ENCODE results near the gene CABCOCO1.
"Not testable (repeated sequence)": the region's sequence is repeated elsewhere in the genome, so short reads cannot be mapped to it uniquely, and the experiment has no call there.

The CABCOCO1 gene

DNA sequence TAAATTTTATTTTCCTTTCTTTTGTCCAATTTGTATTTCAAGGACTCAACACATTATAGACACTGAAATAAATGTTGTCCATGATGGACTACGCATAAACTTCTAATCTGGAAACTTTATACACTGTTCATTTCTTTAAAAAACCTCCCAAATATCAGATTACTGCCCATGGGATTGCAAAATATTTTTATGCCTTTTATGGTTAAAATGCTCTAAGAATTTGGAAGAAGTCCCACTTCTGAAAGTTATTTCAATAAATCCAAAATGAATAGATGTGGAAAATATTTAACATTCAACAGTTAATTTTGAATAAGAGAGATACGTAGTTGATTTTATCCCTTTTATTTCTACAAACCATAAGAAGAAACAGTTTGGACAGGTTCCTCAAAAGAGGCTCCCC, 46.1 kb downstream of the CABCOCO1 start:
- no peak overlapping the region for H3K4me3 ChIP-seq (ENCODE audit: low read depth, low read length)
- CTCF ChIA-PET = no interaction called here
- no peak for TF ChIP-seq CTCF (IDR thresholded peaks at IDR 0.05; ENCODE audit: insufficient read depth, low read length, missing control alignments)
- no peak for DNase-seq (ENCODE audit: low read depth, low spot score)
- POLR2A ChIA-PET = no interaction called here

DNA sequence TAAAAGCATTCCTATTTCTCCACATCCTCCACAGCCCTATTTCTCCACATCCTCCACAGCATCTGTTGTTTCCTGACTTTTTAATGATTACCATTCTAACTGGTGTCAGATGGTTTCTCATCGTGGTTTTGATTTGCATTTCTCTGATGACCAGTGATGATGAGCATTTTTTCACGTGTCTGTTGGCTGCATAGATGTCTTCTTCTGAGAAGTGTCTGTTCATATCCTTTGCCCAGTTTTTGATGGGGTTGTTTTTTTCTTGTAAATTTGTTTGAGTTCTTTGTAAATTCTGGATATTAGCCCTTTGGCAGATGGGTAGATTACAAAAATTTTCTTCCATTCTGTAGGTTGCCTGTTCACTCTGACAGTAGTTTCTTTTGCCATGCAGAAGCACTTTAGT, 49.4 kb downstream of the CABCOCO1 start:
- DNase-seq (ENCODE audit: low read depth, low spot score); CTCF ChIA-PET; POLR2A ChIA-PET; H3K4me3 ChIP-seq (ENCODE audit: low read depth, low read length): not testable (repeated sequence)

DNA sequence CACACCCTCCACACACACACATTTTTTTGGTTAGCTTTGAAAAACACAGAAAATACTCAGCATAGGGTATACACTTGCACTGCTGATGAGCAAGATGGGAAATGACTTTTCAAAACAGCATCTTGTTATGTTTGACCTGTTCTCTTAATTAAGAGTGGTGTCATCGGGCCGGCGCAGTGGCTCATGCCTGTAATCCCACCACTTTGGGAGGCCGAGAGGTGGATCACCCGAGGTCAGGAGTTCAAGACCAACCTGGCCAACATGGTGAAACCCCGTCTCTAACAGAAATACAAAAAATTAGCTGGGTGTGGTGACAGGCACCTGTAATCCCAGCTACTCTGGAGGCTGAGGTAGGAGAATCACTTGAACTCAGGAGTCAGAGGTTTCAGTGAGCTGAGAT, 56.7 kb downstream of the CABCOCO1 start:
- POLR2A ChIA-PET; DNase-seq (ENCODE audit: low read depth, low spot score); H3K4me3 ChIP-seq (ENCODE audit: low read depth, low read length): not testable (repeated sequence)
- CTCF ChIA-PET = interaction anchor here (1.1 kb wide), 1 partner anchor 14 kb away, joined by 3 read pairs; no protein-coding TSS in a partner anchor

- DNase-seq (ENCODE audit: low read depth, low spot score) = no peak
- no peak overlapping the region for H3K4me3 ChIP-seq (ENCODE audit: low read depth, low read length)
- ChIA-PET POLR2A (no interaction called here), CTCF (no interaction called here)
- TF ChIP-seq CTCF (IDR thresholded peaks at IDR 0.05; ENCODE audit: insufficient read depth, low read length, missing control alignments) = no peak
Observed at GRCh38 chr10:61719906-61720305, 57.2 kb downstream of the CABCOCO1 start.

DNA sequence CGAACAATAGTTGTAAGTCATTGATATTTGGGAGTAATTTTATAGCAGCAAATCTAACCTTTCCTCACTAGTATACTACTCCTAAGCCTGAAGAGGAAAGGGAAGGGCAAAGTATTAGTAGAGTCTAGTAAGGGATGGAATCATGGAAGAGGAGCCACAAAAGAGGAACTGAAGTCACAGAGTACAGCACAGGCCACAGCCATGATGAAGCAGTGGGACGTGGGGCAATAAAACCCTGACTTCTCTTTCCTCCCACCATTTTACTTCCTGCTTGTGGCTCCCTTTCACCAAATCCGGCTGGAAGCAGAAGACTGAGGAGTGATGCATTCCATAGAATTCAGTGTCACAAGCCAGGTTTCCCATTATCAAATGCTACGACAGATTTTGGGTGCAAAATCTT, 58.7 kb downstream of the CABCOCO1 start:
- CTCF ChIA-PET = interaction anchor here (1.1 kb wide), 1 partner anchor 18 kb away, joined by 3 read pairs; no protein-coding TSS in a partner anchor
- POLR2A ChIA-PET = no interaction called here
- DNase-seq (ENCODE audit: low read depth, low spot score) = no peak
- TF ChIP-seq CTCF (IDR thresholded peaks at IDR 0.05; ENCODE audit: insufficient read depth, low read length, missing control alignments) = no peak
- H3K4me3 ChIP-seq (ENCODE audit: low read depth, low read length) = no peak overlapping the region

DNA sequence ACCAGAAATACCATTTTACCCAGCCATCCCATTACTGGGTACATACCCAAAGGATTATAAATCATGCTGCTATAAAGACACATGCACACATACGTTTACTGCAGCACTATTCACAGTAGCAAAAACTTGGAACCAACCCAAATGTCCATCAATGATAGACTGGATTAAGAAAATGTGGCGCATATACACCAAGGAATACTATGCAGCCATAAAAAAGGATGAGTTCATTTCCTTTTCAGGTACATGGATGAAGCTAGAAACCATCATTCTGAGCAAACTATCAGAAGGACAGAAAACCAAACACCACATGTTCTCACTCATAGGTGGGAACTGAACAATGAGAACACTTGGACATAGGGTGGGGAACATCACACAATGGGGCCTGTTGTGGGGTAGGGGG, 62.5 kb downstream of the CABCOCO1 start:
- CTCF ChIA-PET; POLR2A ChIA-PET; DNase-seq (ENCODE audit: low read depth, low spot score); H3K4me3 ChIP-seq (ENCODE audit: low read depth, low read length): not testable (repeated sequence)

DNA sequence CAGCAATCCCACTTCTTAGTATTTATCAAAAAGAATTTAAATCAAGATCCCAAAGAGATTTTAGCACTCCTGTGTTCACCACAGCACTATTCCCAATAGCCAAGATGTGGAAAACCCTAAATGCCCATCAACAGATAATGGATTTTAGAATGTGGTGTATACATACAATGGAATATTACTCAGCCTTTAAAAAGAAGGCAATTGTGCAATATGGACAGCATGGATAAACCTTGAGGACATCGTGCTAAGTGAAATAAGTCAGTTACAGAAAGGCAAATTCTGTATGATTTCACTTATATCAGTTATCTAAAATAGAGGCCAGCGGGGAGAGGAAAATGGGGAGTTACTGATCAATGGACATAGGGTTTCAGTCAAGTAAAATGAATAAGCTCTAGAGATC, 66.9 kb downstream of the CABCOCO1 start:
- no peak overlapping the region for H3K4me3 ChIP-seq (ENCODE audit: low read depth, low read length)
- no peak for DNase-seq (ENCODE audit: low read depth, low spot score)
- ChIA-PET POLR2A (no interaction called here), CTCF (no interaction called here)
- TF ChIP-seq CTCF (IDR thresholded peaks at IDR 0.05; ENCODE audit: insufficient read depth, low read length, missing control alignments) = no peak

DNA sequence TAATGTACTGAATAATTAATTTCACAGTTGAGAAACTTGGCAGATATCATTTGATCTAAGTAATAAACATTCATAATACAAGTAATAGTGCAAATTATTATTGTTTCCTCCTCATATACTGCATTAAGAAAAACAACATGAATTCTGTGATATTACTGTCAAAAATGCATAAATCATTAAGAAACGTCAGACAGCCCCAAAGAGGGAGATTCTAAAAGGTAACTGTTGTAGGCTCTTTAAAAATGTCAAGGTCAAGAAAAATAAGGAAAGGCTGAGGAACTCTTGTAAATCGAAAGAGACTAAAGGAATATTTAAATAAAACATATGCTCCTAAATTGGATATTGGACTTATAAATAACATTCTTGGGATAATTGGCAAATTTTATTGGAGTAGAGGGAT, 67.9 kb downstream of the CABCOCO1 start:
- POLR2A ChIA-PET = no interaction called here
- DNase-seq (ENCODE audit: low read depth, low spot score) = no peak
- CTCF ChIA-PET = interaction anchor here (13.1 kb wide), 1 partner anchor 18 kb away, joined by 126 read pairs; no protein-coding TSS in a partner anchor
- no peak for TF ChIP-seq CTCF (IDR thresholded peaks at IDR 0.05; ENCODE audit: insufficient read depth, low read length, missing control alignments)
- no peak overlapping the region for H3K4me3 ChIP-seq (ENCODE audit: low read depth, low read length)
